GM21723 (cell line): ENCODE results near the gene GSTCD.
"Not testable (repeated sequence)": the region's sequence is repeated elsewhere in the genome, so short reads cannot be mapped to it uniquely, and the experiment has no call there.

Experiments
- ATAC-seq: cut with Tn5 transposase; IDR thresholded peaks from one replicate; pipeline ENCODE4 v1.9.1; 2021; ENCODE audit warnings: mild to moderate bottlenecking, moderate library complexity; ENCODE audit not compliant: unreplicated experiment

The GSTCD gene

DNA sequence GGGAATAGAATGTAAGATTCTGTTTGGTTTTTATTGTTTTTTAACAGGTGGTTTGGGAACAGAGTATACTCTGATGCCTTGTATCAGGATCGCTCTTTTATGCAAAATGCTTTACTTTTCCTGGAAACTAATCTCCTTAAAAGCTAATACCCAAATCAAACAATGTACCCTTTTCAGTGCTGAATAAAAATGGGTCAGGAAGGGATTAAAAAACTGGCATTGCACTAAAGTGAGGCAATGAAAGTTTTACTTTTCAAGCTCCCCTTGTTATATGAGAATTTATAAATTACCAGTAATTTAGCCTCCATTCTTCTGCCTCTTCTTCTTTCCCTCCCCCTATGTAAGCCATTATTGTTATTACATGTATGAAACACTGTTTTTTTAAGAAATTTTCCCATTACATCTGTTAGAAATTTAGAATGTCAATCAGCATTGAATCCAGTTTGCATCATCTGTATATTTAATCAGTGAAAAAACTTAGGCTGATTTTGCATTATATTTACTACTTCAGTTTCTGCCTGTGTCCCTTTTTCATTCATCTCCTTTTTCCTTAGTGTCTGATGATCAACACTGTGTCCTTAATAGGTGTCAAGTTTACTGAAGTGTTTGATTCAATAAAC lies 97.0 kb downstream of the GSTCD start:
- no peak for ATAC-seq

GRCh38 chr4:105807496-105807895 lies 98.9 kb downstream of the GSTCD start:
- ATAC-seq = no peak

GRCh38 chr4:105808030-105808749 lies 99.6 kb downstream of the GSTCD start:
- ATAC-seq = no peak

DNA sequence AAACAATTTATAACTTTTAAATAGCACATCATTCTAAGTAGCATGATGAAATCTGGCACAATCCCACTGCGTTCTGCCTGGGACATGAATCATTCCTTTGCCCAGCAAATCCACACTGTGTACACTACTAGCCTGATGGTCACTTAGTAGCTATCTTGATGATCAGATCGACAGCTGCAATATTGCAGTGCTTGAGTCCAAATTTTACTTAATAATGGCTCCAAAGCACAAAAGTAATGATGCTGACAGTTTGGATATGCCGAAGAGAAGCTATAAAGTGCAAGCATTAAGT lies 100.1 kb downstream of the GSTCD start:
- ATAC-seq = no peak

GRCh38 chr4:105815701-105816100 lies 107.1 kb downstream of the GSTCD start:
- no peak for ATAC-seq

DNA sequence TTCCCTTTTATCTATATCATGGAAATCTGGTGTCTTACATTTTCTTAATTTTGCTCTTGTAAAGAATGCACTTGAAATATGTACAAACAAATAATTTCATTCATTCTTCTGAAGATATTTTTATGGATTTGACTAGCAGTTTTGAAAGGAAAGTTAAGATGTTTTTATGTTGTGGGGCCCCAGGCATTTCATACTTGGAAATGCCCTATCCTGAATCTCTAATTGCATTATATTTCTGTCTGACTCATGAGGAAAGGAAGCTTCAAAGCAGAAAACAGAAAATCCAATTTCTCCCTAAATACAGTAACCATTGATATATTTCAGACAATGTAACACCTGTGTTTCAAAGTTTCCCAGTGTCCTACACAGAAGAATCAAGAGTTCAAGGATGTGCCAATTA lies 113.5 kb downstream of the GSTCD start:
- no peak for ATAC-seq

DNA sequence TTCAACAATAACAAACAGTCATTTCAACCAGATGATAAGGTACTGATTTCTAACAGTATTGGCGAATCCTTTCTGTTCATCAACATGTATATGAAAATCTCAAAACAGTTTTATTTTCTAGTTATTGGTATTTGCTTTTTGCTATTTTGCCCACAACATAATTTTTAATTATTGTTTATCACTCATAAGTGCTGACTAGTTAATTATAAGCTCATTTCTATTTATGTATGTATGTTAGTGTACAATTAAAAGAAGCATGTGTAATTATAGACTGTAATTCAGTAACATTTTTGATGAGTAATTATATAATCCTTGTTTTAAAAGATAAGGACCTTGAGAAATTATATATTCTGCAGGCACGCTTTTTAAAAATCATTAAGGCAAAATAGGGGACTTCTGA lies 119.5 kb downstream of the GSTCD start:
- ATAC-seq = no peak

DNA sequence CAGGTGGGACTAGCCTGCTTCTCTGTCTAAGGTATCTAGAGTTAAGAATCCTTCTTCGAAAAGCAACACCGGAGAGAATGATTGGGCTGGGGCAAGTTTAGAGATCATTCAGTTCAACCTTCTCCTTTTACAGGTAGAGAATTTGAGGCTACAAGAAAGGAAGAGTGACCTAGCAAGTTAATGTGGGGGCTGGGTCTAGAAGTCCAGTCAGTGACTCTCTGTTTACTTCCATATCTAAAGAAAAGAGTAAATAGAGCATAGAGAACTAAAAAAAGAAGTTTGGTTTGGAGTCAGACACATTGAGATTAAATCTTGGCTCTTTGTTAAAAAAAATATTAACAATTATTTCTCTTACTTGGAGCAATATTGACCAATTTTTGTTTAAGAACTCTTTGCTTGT lies 122.6 kb downstream of the GSTCD start:
- no peak for ATAC-seq

- ATAC-seq = no peak
Observed at GRCh38 chr4:105835177-105835576, 126.6 kb downstream of the GSTCD start.

DNA sequence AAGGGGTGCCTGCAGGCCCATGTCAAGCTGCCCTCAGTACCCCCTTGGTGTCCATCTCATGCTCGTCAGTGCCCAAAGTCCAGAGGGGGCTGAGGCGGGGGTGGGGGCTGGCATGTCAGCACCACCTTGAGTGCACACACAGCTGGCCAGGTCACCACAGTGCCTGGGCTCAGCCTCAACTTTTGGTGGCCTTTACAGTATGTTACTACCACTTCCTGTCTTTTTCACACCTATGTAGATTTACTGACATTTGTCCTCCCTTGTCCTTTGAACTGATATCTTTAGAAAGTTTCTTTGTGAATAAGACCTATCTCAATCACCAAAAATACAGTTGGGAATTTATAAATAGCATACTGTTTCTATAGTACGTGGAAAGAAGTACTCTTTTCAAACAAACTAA lies 128.0 kb downstream of the GSTCD start:
- no peak for ATAC-seq

DNA sequence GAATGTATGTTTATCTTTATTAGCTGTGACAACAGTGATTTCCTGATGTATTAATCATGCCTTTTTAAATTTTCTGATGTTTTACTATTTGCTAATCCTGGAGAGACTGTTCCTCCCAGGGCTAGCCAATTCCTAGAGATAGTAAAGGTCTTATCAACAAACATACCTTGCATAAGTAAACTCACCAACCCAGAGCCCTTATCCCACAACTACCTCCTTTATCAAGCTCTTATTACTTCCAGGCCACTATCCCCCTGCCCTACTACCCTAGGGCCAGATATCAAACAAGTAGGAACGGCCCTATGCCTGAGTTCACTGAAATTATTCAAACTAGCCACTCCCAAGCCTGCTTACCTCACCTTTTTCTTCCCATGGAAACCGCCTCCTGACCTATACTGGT lies 128.5 kb downstream of the GSTCD start:
- no peak for ATAC-seq

DNA sequence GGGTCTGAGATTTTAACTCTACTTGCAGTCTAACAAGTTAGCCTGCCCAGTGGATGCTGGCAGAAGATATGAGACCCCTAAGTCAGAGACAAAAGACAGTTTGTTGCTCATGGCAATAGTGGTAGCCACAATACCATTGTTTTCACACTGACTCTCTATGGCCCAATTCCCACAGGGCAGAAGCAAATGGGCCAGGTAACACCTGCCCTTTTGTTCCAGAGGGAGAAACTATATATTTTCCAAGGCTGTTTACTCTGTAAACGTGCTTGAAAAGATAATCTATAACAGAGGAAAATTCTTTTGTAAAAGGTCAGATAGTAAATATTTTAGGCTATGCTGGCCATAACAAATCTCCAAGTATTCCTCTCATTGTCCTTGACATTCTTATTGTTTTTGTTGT lies 129.5 kb downstream of the GSTCD start:
- ATAC-seq = no peak

DNA sequence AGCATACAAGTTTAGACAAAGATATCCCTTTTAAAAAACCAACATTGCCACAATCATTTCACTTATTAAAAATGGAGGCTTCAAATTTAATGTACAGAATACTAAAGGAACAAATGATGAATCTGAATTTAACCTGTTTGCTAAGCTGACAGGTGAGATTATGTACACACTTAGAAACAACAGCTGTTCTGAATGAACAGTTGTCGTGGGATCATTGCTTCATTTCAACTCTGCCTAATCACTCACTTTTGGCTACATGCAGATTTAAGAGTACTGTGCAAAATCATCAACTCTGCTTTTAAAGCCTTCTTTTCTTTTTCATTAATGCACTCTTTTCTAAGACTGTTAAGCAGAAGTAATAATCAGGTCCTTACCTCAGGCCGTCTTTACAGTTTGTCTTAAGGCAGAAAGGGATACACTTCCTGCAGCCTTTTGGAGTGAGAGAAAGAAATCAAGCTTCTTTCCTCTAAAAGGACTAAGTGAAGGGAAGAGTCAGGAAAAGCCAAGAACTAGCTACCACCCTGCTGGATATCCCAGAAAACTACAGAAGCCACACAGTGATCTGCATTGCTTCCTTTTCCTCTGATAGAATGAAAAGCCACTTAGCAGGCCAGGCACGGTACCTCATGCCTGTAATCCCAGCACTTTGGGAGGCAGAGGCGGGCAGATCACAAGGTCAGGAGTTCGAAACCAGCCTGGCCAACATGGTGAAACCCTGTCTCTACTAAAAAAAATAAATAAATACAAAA lies 132.0 kb downstream of the GSTCD start:
- no peak for ATAC-seq

DNA sequence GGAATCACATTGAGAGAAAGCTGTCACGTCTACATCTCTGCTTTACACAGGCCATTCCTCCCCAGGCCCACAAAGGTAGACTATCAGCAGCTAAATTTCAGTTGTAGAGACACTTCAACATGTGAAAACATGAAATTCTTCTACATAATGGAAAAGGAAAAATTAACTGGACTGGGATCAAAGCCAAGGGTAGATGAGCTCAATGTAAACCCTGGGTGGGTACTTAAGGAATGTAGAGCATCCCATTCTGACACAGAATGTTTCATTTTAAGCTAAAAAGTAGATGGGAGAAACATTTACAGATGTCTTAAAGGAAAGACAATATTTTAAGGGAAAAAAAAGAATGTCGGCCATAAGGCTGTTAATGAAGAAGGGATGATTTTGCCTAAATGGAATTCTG lies 135.4 kb downstream of the GSTCD start:
- ATAC-seq = no peak

DNA sequence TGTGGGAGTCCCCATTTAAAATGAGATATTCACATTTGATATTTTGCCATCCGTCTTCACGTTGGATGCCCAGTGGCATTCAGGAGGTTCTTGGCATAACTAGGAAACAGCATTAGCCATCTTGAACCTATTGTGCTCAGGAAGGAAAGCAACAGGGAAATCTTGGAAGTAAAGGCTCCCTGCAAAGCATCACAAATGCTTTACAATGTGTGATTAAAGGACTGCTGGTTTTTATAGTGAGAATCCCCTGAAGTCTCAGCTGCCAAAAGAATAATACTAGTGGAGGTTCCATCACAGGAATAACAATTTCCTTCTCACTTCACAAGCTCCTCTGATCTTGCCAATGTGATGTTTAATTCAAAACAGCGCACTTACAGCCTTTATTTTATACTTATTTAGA lies 137.0 kb downstream of the GSTCD start:
- no peak for ATAC-seq

DNA sequence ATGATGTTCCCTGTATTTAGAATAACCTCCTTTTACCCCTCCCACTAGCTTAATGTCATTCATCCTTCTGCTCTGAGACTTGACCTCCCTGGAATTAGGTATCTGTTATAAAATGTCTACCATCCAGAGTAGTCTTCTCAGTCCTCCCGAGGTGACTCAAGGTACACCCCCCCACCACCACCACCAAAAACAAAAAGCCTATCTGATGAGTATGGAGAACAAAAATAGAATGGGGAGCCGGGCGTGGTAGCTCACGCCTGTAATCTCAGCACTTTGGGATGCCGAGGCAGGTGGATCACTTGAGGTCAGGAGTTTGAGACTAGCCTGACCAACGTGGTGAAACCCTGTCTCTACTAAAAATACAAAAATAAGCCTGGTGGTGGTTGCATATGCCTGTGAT lies 139.8 kb downstream of the GSTCD start:
- not testable (repeated sequence) for ATAC-seq

GRCh38 chr4:105851196-105851595 lies 142.6 kb downstream of the GSTCD start:
- no peak for ATAC-seq

DNA sequence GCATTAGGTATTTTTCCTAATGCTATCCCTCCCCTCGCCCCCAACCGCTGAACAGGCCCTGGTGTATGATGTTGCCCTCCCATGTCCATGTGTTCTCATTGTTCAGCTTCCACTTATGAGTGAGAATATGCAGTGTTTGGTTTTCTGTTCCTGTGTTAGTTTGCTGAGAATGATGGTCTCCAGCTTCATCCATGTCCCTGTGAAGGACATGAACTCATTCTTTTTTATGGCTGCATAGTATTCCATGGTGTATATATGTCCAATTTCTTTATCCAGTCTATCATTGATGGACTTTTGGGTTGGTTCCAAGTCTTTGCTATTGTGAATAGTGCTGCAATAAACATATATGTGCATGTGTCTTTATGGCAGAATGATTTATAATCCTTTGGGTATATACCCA lies 143.6 kb downstream of the GSTCD start:
- ATAC-seq = not testable (repeated sequence)

DNA sequence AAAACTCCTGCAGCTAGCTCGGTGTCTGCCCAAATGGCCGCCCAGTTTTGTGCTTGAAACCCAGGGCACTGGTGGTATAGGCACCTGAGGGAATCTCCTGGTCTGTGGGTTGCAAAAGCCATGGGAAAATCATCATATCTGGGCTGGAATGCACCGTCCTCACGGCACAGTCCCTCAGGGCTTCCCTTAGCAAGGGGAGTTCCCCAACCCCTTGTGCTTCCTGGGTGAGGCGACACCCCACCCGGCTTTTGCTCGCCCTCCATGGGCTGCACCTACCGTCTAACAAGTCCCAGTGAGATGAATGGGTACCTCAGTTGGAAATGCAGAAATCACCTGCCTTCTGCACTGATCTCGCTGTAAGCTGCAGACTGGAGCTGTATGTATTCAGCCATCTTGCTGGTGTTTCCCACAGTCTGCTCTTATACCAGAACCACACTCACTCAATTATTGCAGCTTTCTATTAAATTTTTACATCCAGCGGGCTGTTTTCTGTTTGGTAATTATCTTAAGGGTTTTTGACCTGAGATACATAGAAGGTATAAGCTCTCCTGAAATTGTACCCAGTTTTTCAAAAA lies 150.0 kb downstream of the GSTCD start:
- peak; percentile 57 for ATAC-seq

- ATAC-seq = no peak
Observed at GRCh38 chr4:105859233-105859632, 150.6 kb downstream of the GSTCD start.

DNA sequence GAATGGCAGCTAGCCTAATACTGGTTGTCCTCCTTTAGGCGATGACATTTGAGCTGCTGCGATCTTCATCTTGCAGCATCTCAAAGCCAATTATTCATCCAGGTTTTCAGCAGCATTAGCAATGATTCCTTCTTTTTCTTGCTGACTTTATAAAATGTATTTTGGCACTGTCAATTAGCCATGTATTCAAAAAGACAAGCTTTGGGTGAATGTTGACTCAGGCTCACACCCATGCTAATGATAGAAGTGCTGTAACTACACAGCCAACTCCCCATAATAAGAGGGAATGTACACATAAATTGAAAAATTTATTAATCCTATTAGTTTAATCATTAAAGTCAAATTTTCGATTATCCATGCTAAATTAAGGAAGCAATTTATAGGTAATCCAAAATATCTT lies 162.4 kb downstream of the GSTCD start:
- ATAC-seq = no peak

DNA sequence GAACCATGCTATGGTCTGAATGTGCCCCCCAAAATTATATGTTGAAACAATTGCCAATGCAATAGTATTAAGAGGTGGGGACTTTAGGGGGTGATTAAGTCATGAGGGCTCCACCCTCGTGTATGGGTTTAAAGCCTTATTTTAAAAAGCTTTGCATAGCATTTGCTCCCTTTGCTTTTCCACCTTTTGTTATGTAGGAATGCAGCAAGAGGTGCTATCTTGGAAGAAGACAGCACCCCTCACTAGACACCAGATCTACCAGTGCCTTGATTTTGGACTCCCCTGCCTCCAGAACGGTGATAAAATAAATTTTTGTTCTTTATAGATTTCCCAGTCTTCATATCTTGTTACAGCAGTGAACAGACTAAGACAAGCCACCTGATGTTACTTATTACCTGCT lies 163.4 kb downstream of the GSTCD start:
- no peak for ATAC-seq
